ENCODE measurements around the gene SLC12A8. TPM values are rescaled to one million over a fixed set of nuclear protein-coding genes. Genes with fewer than 3 reads are reported as not detected.

The SLC12A8 gene
- total and polyA plus RNA-seq, 9 of the 15 experiments (the other 6 are each of a cell fraction or from before 2014, with no cell fraction given) = 0.04 to 0.33 (median 0.09) TPM; not detected in 4

- WGBS (ENCODE audit: insufficient coverage, low coverage, missing lambda C conversion rate) = 15% methylated on average over 7 of the region's 7 CpGs
- DNase-seq (ENCODE audit: extremely low read depth in 1 of 4, low spot score in 3 of 4) (no peak), ATAC-seq (no peak), FAIRE-seq (no peak)
- Histone ChIP-seq H4K20me1 (replicated peaks; ENCODE audit: control insufficient read depth, insufficient read depth, low read length) (no peaks in the 10 kb centered on the region), H3K9me3 (replicated peaks; ENCODE audit: control insufficient read depth, insufficient read depth, low read depth, low read length) (no peaks in the 10 kb centered on the region), H3K4me3 (no peak overlapping the region), H3K79me2 (ENCODE audit: control insufficient read depth, insufficient read depth, low read length) (no peaks in the 10 kb centered on the region), H3K27me3 (ENCODE audit: control insufficient read depth in 2 of 2, insufficient read depth in 2 of 2, low read length in 2 of 2) (peaks cover 2 to 12% of the 10 kb centered on the region in 2 experiments; a peak in 4 of 5 replicates), H3K4me2 (ENCODE audit: insufficient read depth, low read length) (no peak overlapping the region), H3K36me3 (ENCODE audit: control insufficient read depth, insufficient read depth, low read length) (no peaks in the 10 kb centered on the region), H3K27ac (ENCODE audit: extremely low read depth, low read depth, low read length) (no peak overlapping the region), H3K4me1 (replicated peaks in 1 of 2; ENCODE audit: control insufficient read depth in 2 of 2, insufficient read depth in 2 of 2, low read length in 2 of 2) (peaks cover 0 to 2% of the 10 kb centered on the region in 2 experiments; a peak in 3 of 5 replicates), H3K9ac (ENCODE audit: insufficient read depth in 1 of 2, low read depth in 2 of 2, low read length in 2 of 2) (no peak overlapping the region), H3K9me1 (ENCODE audit: control insufficient read depth, insufficient read depth, low read length) (no peaks in the 10 kb centered on the region), H2AFZ (ENCODE audit: low read depth, low read length) (no peak overlapping the region)
- TF ChIP-seq TEAD1 (CRISPR knock-in tag; IDR thresholded peaks at IDR 0.05) = no peak
- TF ChIP-seq SRSF1 (IDR thresholded peaks at IDR 0.05; ENCODE audit: low read depth, low read length) = no peak
- TF ChIP-seq CTCF (IDR thresholded peaks at IDR 0.05 in 2 of 3, conservative IDR thresholded peaks at IDR 0.05 in 1 of 3; ENCODE audit: insufficient read depth in 2 of 3, low read depth in 1 of 3, low read length in 3 of 3) = no peak
- TF ChIP-seq JUND (IDR thresholded peaks at IDR 0.05; ENCODE audit: borderline replicate concordance, low read depth, low read length) = no peak
- no peak for TF ChIP-seq JUND (tag; IDR thresholded peaks at IDR 0.05; ENCODE audit: borderline replicate concordance, low read depth, low read length)
- TF ChIP-seq ZNF175 (CRISPR knock-in tag; IDR thresholded peaks at IDR 0.05; ENCODE audit: low read depth) = no peak
- ChIA-PET CTCF (ENCODE audit: low intra/inter-chr PET ratio) (interaction anchor here (0.7 kb wide), 1 partner anchor 275 kb away, joined by 3 read pairs; no protein-coding TSS in a partner anchor), POLR2A (interaction anchor here (0.6 kb wide), 1 partner anchor 12 kb away, joined by 3 read pairs; no protein-coding TSS in a partner anchor)
- BruUV-seq (replicated peaks) = no TSS peak
- in situ Hi-C loops (cut with MboI) (no loop called here), intact Hi-C loops (cut with micrococcal nuclease) (no loop called here)
Measured at GRCh38 chr3:125148016-125148812, 64.3 kb downstream of the SLC12A8 start.
